Endothelial cell (in vitro differentiated cells): Measurements from ENCODE around the gene ANAPC16. TPM values are rescaled to one million over a fixed set of nuclear protein-coding genes. Genes with fewer than 3 reads are reported as not detected.

Experiments used
- DNase-seq: peaks from one replicate; pipeline ENCODE4 v3.0.0; 2021; ENCODE audit warnings: low spot score
- H3K27ac Mint-ChIP-seq: one replicate; pipeline ENCODE4 v1.8.0; 2021; ENCODE audit warnings: mixed read lengths, inconsistent platforms; ENCODE audit not compliant: unreplicated experiment
- H3K27me3 Mint-ChIP-seq: one replicate; pipeline ENCODE4 v1.8.0; 2021; ENCODE audit warnings: mild to moderate bottlenecking, moderate library complexity, mixed read lengths, inconsistent platforms; ENCODE audit not compliant: unreplicated experiment
- H3K36me3 Mint-ChIP-seq: one replicate; pipeline ENCODE4 v1.8.0; 2021; ENCODE audit warnings: mild to moderate bottlenecking, low read depth, mixed read lengths, inconsistent platforms; ENCODE audit not compliant: unreplicated experiment
- H3K4me1 Mint-ChIP-seq: one replicate; pipeline ENCODE4 v1.8.0; 2021; ENCODE audit warnings: mild to moderate bottlenecking, mixed read lengths, inconsistent platforms; ENCODE audit not compliant: unreplicated experiment
- H3K4me3 Mint-ChIP-seq: one replicate; pipeline ENCODE4 v1.8.0; 2021; ENCODE audit warnings: mild to moderate bottlenecking, mixed read lengths, inconsistent platforms; ENCODE audit not compliant: unreplicated experiment
- H3K9me3 Mint-ChIP-seq: one replicate; pipeline ENCODE4 v1.8.0; 2021; ENCODE audit warnings: mixed read lengths, inconsistent platforms; ENCODE audit not compliant: unreplicated experiment
- CTCF ChIP-seq: fragments of 200-600 bp; sonication (generic); IDR thresholded peaks from one replicate; pipeline ENCODE4 v1.5.0; 2021; ENCODE audit warnings: antibody characterized with exemption; ENCODE audit not compliant: unreplicated experiment
- total RNA-seq: library from RNA; stranded (reverse); fragmentation: NEBNext Ultra II Directional; extraction: Animal tissue kit (Norgen Biotek cat#: 25700); gene quantifications from one replicate; pipeline ENCODE4 v1.2.1, GENCODE V29; 2021; ENCODE audit not compliant: unreplicated experiment

ANAPC16 gene
- total RNA-seq, 1 donor from 2014 or later = 56.7 TPM

- no peak overlapping the region for H3K4me3 Mint-ChIP-seq
- no peak for DNase-seq
- H3K27me3 Mint-ChIP-seq = no peaks in the 10 kb centered on the region
- peaks cover 9% of the 10 kb centered on the region for H3K36me3 Mint-ChIP-seq
- H3K27ac Mint-ChIP-seq = no peak overlapping the region
- H3K4me1 Mint-ChIP-seq = peaks cover 7% of the 10 kb centered on the region
- no peaks in the 10 kb centered on the region for H3K9me3 Mint-ChIP-seq
- no peak for TF ChIP-seq CTCF
These were observed 18.8 kb downstream of the ANAPC16 start for GRCh38 chr10:72234560-72235095.

- H3K4me1 Mint-ChIP-seq = peaks cover 7% of the 10 kb centered on the region
- no peak for TF ChIP-seq CTCF
- H3K9me3 Mint-ChIP-seq = no peaks in the 10 kb centered on the region
- no peak for DNase-seq
- H3K4me3 Mint-ChIP-seq = no peak overlapping the region
- peaks cover 9% of the 10 kb centered on the region for H3K36me3 Mint-ChIP-seq
- no peaks in the 10 kb centered on the region for H3K27me3 Mint-ChIP-seq
- H3K27ac Mint-ChIP-seq = no peak overlapping the region
These were observed 19.9 kb downstream of the ANAPC16 start for GRCh38 chr10:72235544-72236279.

- peaks cover 1% of the 10 kb centered on the region for H3K27me3 Mint-ChIP-seq
- H3K4me3 Mint-ChIP-seq = no peak overlapping the region
- H3K4me1 Mint-ChIP-seq = peaks cover 30% of the 10 kb centered on the region
- H3K27ac Mint-ChIP-seq = no peak overlapping the region
- TF ChIP-seq CTCF = no peak
- DNase-seq = no peak
- H3K36me3 Mint-ChIP-seq = no peaks in the 10 kb centered on the region
- no peaks in the 10 kb centered on the region for H3K9me3 Mint-ChIP-seq
These were observed 22.8 kb downstream of the ANAPC16 start for GRCh38 chr10:72238392-72239175.

GRCh38 chr10:72239409-72239808, 23.6 kb downstream of the ANAPC16 start:
- DNase-seq = no peak
- Mint-ChIP-seq H3K36me3 (no peaks in the 10 kb centered on the region), H3K4me3 (no peak overlapping the region), H3K27ac (no peak overlapping the region), H3K27me3 (peaks cover 1% of the 10 kb centered on the region), H3K4me1 (peaks cover 35% of the 10 kb centered on the region), H3K9me3 (no peaks in the 10 kb centered on the region)
- no peak for TF ChIP-seq CTCF
